Measurements from ENCODE around the gene DLL1.
A peak's percentile ranks its signal among the peaks of the same experiment; 100 is the strongest.

The DLL1 gene

DNA sequence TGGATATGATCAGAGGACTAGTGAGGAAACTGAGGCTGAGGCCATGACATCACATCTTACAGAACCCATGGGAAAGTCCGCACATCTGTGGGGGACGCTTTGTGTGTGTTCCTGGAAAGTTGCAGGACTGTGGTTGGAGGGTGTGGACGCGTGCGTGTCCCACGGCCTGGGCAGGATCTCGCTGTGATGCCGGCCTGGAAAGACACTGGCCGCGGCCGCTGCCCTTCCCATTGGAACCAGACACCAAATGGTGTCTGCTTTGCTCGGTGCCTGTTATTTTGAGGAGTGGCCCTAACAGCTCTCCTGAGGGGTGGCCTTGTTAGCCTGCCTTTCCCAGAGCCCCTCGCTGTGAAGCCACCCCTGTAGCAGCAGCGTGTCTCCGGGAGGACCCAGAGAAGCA, 41.1 kb downstream of the DLL1 start:
- no peak for DNase-seq (ENCODE audit: low spot score)

DNA sequence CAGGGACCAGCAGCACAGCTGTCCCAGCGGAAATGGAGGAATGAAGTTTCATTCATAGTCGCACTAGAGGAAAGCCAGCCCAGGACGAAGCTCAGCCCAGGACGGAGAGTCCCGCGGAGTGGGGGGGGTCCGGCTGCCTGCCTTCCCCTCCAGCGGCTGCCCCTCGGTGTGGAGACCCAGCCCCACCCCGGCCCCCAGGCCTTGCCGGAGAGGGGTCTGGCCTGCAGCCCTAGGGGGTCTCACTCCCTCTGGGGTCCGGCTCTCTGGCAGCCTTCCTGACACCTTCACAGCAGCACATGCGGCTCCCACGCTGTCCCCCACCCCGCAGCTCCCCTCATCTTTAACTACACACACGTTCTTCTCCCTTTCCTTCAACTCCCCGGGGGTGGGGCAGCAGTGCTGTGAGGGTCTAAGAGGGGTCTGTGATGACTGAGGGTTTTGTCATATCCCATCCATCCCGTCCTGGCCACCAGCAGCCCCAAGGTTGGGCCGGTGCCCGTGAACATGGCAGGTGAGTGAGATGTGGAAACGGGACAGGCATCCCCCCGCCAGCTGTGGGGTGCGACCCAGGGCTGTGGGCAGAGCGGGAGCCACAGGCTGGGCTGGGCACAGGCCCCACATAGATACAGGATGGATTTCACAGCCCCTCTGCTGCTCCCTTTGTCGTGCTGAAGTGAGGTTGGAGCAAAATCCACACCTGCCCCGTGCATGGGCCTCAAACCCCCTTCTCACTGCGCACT, 41.8 kb downstream of the DLL1 start:
- no peak for DNase-seq (ENCODE audit: low spot score)

- DNase-seq (ENCODE audit: low spot score), result no peak
These were observed 42.6 kb downstream of the DLL1 start for GRCh38 chr6:170248111-170248805.

DNA sequence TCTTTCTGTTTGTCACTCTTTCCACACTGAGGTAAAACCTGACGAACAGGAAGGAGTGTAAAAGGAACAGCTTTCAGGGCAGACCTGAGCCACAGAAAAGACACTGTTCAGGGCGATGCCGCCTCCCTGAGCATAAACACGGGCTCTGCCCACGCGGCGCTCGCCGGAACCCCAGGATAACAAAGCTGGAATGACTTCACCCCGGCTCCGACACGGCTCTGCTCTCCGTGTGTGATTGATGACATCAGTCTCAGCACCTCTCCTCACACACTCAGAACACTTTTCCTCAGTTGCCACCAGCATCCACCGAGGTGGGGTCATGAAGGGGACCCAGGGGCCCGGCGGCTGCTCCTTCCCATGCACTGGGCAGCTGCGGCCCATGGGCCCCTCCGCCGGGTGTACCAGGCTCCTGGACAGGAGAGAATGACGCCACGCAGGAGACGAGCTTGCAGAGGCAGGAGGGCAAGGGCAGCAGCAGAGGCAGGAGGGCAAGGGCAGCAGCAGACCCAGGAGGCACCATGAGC, 43.6 kb downstream of the DLL1 start:
- no peak for DNase-seq (ENCODE audit: low spot score)

GRCh38 chr6:170245475-170245992, 45.3 kb downstream of the DLL1 start:
- DNase-seq (ENCODE audit: low spot score), result no peak

- no peak for DNase-seq (ENCODE audit: low spot score)
These were observed 46.0 kb downstream of the DLL1 start for GRCh38 chr6:170244721-170245474.

GRCh38 chr6:170243791-170244291, 47.0 kb downstream of the DLL1 start:
- peak; percentile 46 for DNase-seq (ENCODE audit: low spot score)

GRCh38 chr6:170243386-170243785, 47.5 kb downstream of the DLL1 start:
- DNase-seq (ENCODE audit: low spot score), result no peak

DNA sequence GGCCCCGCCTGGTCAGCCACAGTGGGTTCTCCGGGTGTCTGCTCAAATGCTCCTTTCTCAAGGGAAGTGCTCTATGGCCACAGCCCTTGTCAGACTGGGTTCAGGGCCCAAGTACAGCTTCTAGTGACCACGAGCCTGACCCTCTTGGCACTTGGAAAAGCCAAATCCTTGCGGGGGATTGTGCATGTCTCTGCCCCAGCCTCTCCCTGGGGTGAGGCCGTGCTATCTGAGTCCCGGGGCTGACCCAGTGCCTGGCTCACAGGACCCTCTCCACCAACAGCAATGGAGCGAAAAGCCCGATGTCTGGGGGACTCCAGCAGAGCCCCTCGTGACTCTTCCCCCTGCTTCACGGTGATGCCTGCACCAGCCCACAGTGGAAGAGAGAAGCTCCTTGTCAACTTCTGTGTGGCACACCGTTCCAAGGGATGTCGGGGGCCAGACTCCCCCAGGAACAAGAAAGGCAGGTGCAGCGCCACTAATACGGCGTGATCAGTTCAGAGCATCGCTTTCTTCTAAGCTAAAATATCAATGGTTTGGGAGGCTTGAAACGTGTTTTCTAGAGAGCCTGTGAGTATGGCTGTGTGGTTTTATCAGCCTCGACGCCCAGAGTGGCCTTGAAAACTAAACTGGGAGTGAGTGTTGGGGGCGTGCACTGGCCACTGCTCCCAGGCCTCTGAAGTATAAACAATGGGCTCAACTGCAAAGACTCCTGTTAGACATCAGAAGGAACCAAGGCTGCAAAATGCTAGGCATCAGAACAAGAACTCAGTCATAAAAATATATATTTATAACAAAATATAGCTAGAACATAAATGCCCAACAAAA, 51.9 kb downstream of the DLL1 start:
- no peak for DNase-seq (ENCODE audit: low spot score)

- no peak for DNase-seq (ENCODE audit: low spot score)
These were observed 52.7 kb downstream of the DLL1 start for GRCh38 chr6:170237999-170238740.

DNA sequence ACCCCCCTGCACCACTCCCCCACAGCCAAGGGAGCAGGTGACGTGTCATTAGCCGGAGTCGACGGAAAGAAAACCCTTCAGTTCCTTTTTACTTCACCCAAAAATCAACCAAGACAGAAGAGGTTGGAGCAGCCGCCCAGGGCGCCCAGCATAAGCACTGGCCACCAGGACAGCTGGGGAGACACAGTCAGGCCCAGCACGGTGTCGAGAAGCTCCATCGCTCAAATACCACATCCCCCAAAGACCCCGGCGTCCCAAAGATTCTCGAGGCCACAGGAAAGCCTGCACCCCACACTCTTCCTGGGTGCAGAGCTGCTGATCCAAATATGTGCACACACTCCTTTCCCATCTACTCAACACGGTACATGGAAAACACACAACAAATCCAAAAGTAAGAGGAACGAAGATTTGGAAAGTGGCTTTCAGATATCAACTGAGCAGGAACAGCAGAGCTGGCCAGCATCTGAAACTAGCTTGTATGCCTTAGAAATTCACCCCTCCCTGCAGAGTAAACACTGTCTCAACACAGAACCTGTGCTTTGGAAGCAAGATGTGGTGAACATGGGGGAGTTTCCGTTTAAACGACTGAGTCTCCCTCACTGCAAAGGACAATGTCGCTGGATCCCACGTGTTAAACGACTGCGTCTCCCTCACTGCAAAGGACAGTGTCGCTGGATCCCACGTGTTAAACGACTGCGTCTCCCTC, 54.6 kb downstream of the DLL1 start:
- DNase-seq (ENCODE audit: low spot score), result no peak

DNA sequence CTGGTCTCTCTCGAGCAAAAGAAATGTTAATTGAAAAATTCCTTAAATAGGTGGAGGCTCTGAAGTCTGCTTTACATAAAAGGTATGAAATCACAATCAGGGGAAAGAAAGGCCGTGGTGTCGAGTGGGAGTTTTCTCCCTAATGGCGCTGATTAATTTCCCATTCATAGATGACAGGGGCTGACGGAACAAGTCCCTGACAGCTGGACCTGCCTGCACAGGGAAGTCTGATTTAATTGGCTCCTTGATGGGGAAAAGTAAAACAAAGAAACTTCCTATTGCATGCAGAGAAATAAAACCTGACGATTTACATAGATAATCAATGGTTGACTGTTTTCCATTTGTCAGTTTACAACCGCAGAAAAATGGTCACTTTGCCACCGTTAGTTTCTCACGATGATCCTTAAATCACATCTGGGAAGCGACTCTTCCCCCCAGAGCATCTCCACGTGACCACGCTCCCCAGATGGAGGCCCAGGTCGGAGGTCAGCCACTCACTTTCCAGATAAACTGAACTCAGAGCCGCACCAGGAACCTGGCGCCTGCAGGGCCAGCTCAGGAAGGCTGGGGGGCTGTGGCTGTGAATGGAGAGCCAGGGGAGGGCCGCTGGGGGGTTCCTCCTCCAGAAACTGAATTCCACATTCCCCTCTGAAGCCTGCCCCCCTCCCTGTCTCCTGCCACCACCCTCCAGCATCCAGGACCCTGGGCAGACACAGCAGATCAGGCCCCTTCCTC, 55.3 kb downstream of the DLL1 start:
- DNase-seq (ENCODE audit: low spot score), result no peak

DNA sequence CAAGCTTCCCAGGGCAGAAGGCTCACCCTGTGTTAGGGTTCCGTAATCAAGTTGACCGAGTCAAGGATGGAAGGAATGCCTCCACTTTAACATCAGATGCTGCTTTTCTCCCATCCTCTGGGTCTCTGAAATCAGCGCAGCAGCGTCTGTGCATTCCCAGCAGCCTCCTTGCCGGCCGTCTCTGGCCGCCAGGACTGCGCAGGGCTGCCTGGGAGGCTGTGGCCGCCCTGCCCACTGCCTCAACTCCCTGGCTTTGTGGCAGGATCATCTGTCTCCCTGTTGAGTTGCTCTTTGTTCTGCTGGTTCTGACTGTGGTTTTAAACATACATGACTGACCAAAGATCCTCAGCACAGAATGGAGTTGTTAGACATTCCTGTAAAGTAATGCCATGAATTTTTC, 56.5 kb downstream of the DLL1 start:
- DNase-seq (ENCODE audit: low spot score), result no peak

- DNase-seq (ENCODE audit: low spot score), result no peak
These were observed 57.3 kb downstream of the DLL1 start for GRCh38 chr6:170233286-170234205.

Measured in AG08395 (cell line).